GDM1 (cell line): ENCODE measurements around the gene CRB1.
"Not testable (repeated sequence)": the region's sequence is repeated elsewhere in the genome, so short reads cannot be mapped to it uniquely, and the experiment has no call there.

Experiments used
- DNase-seq: peaks from one replicate; lab custom pipeline; 2025; lab: John Stamatoyannopoulos, UW

The CRB1 gene

DNA sequence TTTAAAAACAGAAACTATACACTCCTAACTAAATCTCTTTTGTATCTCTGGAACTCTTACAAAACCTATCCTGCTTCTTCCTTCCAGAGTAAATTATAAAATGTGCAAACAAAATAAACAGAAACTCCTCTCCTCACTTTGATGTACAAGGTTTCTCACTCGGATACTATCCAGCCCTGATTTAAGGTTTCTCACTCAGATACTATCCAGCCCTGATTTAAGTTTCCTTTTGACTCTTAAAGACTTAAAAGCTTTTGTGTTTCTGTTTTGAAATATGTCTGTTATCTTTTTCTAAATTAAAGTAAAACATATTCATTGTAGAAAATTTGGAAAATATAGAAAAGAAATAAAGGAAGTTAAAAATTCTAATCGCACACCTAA lies 132.5 kb downstream of the CRB1 start:
- DNase-seq, result no peak

DNA sequence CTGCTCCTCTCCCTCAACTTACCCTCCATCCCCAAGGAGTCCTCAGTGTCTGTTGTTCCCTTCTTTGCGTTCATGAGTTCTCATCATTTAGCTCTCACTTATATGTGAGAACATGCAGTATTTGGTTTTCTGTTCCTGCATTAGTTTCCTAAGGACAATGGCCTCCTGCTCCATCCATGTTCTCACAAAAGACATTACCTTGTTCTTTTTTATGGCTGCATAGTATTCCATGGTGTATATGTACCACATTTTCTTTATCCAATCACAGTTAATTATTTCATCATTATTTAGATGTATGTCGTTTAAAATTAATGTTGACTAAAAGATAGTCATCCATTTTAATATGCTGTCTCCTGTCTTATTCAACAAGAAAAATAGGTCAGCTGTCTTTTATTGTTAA lies 134.1 kb downstream of the CRB1 start:
- DNase-seq, result no peak

DNA sequence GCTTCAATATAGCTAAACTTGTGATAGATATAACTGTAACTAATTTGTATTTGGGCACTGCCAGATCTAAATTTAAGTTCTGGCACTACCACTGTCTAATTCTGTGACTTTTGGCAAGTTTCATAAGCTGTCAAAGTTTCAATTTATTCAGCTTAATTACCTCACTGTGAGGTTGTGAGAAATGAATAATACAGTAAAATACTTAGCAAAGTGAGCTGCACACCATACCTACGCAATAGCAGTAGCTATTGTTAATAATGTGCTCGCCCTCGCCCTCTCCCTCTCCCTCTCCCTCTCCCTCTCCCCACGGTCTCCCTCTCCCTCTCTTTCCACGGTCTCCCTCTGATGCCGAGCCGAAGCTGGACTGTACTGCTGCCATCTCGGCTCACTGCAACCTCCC lies 136.7 kb downstream of the CRB1 start:
- not testable (repeated sequence) for DNase-seq

DNA sequence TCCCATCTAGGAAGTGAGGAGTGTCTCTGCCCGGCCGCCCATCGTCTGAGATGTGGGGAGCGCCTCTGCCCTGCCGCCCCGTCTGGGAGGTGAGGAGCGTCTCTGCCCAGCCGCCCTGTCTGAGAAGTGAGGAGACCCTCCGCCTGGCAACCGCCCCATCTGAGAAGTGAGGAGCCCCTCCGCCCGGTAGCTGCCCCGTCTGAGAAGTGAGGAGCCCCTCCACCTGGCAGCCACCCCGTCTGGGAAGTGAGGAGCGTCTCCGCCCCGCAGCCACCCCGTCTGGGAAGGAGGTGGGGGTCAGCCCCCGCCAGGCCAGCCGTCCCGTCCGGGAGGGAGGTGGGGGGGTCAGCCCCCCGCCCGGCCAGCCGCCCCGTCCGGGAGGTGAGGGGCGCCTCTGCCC lies 137.6 kb downstream of the CRB1 start:
- not testable (repeated sequence) for DNase-seq

DNA sequence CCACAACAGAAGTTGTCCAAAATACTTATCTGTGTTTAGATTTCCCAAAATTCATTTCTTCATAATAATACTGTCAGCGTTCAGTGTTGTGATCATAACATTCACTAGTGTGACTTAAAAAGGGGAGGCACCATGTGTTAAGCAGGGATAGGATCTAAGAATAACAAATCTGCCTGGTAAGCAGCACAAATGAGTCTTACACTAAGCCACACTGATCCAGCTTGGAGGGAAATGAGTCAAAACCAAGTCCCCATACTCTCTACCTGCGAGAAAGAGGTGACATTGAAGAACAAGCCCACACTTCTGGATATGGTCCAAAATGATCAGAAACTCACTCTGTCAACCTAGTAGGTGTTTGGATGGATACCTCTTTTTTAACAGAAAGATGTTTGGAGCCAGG lies 145.5 kb downstream of the CRB1 start:
- DNase-seq, result no peak

DNA sequence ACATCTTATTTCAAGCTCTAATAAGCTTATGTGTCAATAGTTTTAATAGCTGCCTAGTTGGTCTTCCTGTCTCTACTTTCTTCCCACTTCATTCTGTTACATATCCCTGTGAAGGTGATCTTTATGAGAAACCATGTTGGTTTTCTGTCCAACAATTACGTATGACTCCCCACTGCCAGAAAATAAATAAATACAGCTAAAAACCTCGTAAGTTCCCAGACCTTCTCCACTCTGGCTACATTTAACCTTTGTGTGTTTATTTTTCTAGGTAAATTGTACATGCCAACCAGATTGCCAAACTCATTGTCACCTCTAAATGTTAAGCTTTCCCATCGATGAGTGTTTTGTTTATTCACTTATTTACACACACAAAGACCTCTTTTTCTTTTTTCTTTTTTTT lies 147.2 kb downstream of the CRB1 start:
- DNase-seq, result no peak

DNA sequence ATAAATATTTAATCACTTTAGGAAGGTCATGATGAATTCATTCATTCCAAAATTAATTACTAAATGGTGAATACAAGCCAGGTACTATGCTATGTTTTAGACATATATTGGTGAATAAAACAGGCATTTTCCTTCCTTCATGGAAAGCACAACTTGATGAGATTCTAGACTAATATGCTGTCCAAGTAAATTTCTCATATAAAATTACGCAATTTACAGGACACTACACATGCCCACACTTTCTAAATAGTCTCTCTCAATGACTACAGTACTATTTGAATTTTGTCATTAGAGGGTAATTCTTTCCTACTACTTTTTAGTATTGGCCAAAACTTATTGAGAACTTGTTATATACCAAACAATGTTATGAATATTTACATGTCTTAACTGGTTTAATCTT lies 150.6 kb downstream of the CRB1 start:
- no peak for DNase-seq

DNA sequence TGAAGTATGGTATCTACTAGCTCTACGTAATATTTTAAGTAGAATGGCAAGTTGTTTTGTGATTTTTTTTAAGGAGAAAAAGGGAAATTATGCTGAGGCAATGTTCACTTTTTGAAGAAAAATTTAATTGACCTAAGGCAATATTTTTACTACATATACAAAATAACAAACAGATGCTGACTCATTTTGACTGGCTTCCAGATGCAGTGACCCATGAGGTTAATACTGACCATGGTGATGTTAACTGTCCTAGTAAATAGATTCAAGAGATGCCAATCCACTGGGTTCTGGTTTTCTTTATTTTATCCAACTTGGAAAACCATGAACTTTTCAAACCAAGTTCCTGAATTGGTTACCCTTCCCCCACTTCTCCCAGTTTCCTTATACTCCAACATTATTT lies 154.9 kb downstream of the CRB1 start:
- no peak for DNase-seq

DNA sequence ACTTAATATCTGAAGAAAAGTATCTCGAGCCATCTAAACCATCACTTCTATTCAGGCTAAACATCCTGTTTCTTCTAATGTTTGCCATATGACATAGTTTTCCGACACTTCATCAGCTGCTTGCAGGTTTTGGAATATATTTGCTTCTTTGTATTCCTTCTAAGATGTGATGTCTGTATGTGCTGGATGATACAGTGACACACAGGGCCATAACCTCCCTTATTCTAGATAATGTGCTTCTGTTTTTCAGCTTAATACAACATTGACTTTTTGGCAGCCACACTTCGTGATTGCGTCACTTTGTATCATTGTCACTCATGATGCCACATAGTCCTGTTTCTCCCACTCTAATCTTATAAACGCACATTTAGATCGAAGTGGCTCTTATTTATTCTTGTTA lies 156.3 kb downstream of the CRB1 start:
- DNase-seq, result no peak

DNA sequence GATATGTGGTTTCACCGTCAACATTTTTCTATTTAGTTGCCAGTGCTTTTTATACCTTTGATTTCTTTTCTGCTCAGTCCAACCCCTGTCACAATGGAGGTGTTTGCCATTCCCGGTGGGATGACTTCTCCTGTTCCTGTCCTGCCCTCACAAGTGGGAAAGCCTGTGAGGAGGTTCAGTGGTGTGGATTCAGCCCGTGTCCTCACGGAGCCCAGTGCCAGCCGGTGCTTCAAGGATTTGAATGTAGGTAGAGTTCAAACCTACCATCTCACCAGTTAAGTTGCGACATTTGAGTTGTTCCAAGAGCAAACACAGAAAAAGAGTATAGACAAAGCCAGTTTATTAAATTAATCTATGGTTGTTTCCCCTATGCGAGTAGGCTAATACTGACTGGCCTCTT lies 161.3 kb downstream of the CRB1 start:
- no peak for DNase-seq

DNA sequence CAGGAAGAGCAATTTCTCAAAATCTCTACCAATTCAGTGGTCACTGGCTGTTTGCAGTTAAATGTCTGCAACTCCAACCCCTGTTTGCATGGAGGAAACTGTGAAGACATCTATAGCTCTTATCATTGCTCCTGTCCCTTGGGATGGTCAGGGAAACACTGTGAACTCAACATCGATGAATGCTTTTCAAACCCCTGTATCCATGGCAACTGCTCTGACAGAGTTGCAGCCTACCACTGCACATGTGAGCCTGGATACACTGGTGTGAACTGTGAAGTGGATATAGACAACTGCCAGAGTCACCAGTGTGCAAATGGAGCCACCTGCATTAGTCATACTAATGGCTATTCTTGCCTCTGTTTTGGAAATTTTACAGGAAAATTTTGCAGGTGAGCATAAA lies 167.2 kb downstream of the CRB1 start:
- DNase-seq, result no peak

DNA sequence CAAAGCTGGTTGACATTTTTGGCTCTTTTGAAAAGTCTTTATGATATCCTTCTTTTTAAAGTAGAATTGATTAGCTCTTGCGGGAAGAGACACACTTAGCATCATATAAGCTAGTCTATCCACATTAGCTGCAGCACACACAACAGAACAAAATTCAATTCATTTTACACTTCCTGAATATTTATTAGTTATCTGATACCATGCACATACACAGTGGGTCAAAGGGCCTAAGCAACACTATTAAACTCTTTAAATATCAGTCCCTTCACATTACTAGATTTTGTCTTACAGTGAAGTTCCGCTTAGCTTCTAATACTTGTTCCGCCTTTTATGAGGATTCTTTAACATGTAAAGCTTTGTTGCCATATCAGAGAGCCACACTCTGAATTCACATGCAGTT lies 169.5 kb downstream of the CRB1 start:
- no peak for DNase-seq

DNA sequence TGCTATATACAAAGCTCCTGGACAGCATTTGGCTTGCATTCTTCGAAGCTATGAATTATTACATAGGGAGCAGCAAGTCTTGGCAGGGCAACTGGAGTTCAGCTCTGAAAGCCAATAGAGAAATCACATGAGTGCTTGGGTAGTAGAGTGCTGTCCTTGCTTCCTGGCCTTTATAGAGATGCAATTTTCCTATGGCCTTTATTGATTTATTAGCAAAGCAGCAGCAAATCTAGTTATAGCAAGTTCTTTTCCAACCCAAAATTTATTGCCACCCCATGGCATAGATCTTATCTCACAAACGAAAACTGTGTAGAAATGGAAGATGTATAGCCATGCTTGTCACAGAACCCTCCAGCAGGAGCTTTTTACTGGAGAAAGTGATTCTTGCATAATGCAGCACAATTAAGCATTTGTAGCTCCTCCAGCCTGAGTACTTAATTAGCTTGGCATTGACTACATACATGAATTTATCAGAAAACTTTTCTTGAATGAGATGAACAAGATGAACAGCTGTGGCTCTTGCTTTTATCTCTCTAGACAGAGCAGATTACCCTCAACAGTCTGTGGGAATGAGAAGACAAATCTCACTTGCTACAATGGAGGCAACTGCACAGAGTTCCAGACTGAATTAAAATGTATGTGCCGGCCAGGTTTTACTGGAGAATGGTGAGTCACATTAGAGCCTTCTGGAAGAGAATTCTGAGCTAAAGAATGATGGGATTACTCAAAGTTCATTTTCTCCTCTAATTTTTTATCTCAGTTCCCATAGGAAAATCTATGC lies 170.1 kb downstream of the CRB1 start:
- no peak for DNase-seq

DNA sequence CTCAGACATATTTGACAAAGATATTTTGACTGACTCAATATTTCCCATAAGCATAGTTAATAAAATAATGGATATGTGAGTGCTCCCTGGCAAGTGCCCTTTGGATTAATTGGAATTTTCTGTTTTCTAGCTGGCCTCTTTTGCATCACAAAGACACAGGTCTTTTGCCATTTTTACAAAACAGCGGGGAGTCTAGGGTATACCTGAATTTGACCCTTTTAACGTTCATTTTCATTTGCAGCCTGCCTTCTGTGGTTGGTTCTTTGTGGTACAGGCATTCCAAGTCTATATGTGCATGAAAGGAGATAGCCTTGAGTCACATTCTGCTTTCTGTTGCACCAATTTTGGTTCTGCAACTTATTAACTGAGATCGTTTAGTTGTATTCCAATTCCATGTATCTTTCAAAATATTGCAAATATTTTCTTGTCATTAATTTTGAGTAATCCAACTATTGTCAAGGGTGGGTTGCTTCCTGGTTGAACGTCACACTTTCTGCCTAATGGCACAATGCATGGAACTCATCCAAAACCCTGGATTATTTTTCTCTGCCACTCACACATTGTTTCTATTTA lies 171.7 kb downstream of the CRB1 start:
- no peak for DNase-seq

DNA sequence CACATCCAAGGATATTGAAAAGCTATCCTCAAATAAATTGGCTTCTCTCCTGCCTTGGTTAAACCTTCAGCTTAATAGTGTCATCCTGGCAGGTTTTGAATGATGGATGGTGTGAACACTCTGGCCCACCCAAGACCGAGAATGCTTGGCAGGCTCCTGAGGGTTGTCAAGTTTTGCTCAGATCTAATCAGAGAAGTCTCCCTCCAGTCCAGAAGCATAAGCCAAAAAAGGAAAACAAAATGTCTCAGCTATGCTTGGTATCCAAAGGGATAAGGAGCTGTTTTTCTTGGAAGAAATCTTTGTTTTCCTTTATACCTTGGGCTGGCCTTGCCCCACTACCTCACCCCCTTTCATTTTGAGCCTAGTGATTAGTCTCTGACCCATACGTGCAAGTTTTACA lies 172.7 kb downstream of the CRB1 start:
- no peak for DNase-seq

DNA sequence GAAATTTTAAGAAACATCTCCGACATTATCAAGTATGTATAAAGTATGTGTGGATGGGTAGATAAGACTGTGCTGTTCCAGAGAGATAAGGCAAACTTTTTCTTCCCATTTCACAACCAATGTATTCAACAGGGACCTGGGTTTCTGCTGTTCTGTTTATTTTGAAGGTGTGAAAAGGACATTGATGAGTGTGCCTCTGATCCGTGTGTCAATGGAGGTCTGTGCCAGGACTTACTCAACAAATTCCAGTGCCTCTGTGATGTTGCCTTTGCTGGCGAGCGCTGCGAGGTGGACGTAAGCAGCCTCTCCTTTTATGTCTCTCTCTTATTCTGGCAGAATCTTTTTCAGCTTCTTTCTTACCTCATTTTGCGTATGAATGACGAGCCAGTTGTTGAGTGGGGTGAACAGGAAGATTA lies 174.0 kb downstream of the CRB1 start:
- DNase-seq, result no peak

DNA sequence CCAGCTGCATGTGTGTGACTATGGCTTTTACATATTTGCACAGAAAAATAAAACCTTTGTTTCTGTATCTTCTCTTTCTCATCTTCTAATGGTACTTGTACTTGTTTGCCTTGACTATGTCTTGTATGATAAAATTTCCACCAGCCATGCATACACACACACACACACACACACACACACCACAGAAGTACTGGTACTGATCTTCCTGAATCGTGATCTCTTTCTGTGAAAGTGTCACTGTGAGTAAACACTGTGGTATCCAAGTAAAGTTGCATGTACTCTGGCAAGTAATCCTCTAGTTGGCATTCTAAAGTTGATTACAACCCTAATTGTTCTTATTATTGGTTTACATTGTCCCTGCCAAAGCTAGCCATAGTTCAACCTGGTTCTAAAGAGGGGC lies 176.7 kb downstream of the CRB1 start:
- DNase-seq, result no peak

DNA sequence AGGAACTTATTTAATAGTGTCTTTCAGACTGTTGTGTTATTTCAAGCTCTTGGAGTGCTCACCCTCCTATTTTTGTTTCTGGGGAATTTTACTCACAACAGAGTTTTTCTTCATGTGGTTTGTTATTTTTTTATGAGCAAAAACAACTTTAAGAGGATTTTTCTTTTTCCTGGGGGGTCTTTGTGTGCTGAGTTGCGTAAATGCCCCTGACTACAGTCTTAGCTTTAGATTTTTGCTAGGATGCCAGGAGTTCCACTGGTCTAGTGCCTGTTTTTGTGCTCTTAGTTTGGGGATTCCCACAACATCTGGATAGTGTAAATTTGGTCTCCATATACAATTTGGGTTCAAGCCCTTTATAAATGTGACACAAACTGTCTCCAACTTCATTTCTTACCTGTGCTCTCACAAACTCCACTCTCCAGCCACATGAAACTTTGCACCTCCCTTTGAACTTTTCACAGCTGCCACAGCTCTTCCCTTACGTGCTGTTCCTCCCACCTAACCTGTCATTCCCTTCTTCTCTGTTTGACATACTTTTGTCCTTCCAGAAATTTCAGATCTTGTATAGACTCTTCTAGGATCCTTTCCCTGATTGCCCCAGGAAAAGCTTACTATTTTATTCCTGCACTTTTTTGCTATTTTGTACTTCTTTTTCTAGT lies 180.2 kb downstream of the CRB1 start:
- no peak for DNase-seq

DNA sequence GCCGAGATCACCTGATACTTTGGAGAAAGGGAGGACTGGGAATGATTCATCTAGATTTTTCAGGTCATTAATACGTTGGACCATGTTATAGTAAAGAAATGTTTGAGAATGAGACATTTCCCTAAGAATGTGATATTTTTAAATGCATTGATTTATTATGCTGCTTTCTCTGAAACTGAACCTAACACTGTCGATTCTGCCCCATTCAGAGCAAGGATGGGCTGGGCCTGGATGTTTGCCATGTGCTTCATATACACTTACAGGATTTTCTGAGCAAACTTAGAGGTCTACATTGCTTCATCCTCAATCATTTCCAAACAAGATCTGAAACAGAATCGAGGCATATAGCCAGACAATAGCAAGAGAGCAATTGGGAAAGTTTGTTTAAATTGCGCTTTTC lies 183.3 kb downstream of the CRB1 start:
- DNase-seq, result no peak

DNA sequence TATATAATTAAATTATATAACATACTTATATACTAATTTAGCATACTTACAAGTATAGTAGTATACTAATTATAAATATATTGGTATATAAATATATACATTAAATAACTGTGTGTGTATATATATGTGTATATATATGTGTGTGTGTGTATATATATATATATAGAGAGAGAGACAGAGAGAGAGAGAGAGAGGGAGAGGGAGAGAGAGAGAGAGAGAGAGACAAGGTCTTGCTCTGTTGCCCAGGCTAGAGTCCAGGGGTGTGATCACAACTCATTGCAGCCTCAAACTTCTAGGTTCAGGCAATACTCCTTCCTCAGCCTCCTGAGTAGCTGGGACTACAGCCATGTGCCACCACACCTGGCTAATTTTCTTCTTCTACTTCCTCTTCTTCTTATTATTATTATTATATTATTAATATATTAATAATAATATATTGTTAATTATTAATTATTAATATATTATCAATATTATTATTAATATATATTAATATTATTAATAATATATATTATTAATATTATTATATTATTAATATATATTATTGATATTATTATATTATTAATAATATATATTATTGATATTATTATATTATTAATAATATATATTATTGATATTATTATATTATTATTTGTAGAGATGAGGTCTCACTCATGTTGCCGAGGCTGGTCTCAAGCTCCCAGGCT lies 185.5 kb downstream of the CRB1 start:
- DNase-seq, result no peak

DNA sequence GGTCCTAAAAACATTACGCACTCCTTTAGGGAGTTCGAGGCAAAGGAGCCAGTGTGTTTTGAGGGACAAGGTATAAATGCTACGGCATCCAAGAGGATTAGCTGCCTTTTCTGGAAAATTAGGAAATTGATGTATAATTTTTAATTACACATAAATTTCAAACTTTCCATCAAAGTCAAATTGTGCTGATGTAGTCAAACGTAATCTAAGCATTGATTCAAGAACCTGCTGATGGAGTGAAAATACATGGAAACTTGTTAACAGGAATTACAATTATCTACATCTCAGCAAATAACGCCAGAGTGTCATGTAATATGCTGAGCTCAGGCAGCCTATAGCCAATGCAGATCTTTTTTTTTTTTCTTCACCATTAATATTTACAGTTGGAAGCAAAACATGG lies 194.5 kb downstream of the CRB1 start:
- no peak for DNase-seq

DNA sequence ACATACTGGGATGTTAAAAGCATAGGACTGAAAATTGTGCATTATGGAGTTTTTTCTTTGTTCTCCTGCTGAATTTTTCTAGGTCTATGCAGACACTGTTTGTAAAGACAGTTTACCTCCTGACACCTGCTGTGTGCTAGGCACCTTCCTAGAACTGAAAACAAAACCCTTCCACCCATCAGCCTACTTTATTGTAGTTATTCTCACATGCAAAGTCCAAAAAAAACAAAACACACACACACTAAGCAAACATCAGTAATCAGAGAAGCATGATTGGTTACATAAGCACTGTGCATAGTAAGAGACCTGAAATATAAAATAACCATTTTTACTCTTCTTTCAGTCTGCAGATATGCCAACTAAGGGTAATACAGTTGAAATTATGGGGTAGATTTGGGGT lies 195.1 kb downstream of the CRB1 start:
- no peak for DNase-seq

DNA sequence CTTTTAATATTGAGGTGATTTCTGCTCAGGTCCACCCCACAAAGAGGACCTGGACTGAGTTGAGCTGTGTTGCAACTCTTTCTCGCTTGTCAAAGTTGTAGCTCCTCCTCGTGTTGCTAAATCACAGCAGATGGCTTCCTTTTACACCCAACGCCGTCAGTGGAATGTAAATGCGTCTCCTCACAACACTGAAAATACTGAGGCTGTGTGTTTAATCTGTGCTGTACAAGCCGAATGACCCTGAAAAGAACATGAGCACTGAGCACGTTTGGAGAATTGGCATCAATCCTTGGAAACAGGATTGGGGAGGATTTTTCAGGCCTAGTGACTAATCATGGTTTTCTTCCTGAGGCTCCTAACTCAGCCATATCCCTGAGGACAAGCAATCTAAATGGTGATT lies 196.0 kb downstream of the CRB1 start:
- DNase-seq, result no peak
